ENCODE results near the gene MAGEA6.
"Not testable (repeated sequence)": the region's sequence is repeated elsewhere in the genome, so short reads cannot be mapped to it uniquely, and the experiment has no call there.

MAGEA6 gene

GRCh38 chrX:152769549-152770289 lies at the start of gene MAGEA6:
Gene MAGEA6 (minus strand): TSS chrX:152769689. CDS start chrX:152767650, 2,039 bp downstream.
- not testable (repeated sequence) for DNase-seq (ENCODE audit: low read depth); H3K4me3 ChIP-seq (ENCODE audit: control insufficient read depth, low read depth, low read length)

GRCh38 chrX:152819266-152819665 lies 49.8 kb upstream of the MAGEA6 start:
- TF ChIP-seq CTCF (conservative IDR thresholded peaks at IDR 0.05; ENCODE audit: control insufficient read depth, insufficient read depth, low read depth, low read length): no peak
- peak; percentile 17 for DNase-seq (ENCODE audit: low read depth)

GRCh38 chrX:152818356-152818755 lies 48.9 kb upstream of the MAGEA6 start:
- DNase-seq (ENCODE audit: low read depth): no peak
- H3K4me3 ChIP-seq (ENCODE audit: control insufficient read depth, low read depth, low read length): no peak overlapping the region
- no peak for TF ChIP-seq CTCF (conservative IDR thresholded peaks at IDR 0.05; ENCODE audit: control insufficient read depth, insufficient read depth, low read depth, low read length)

More at GRCh38 chrX:152819266-152819665, 49.8 kb upstream of the MAGEA6 start:
- H3K4me3 ChIP-seq (ENCODE audit: control insufficient read depth, low read depth, low read length): no peak overlapping the region

- peak; percentile 53 for DNase-seq (ENCODE audit: low read depth)
- TF ChIP-seq CTCF (conservative IDR thresholded peaks at IDR 0.05; ENCODE audit: control insufficient read depth, insufficient read depth, low read depth, low read length): peak; percentile 61
- H3K4me3 ChIP-seq (ENCODE audit: control insufficient read depth, low read depth, low read length): no peak overlapping the region
Observed at GRCh38 chrX:152817078-152817764, 47.7 kb upstream of the MAGEA6 start.

GRCh38 chrX:152814048-152814447 lies 44.6 kb upstream of the MAGEA6 start:
- DNase-seq (ENCODE audit: low read depth): no peak
- no peak for TF ChIP-seq CTCF (conservative IDR thresholded peaks at IDR 0.05; ENCODE audit: control insufficient read depth, insufficient read depth, low read depth, low read length)
- H3K4me3 ChIP-seq (ENCODE audit: control insufficient read depth, low read depth, low read length): no peak overlapping the region

GRCh38 chrX:152813206-152813605 lies 43.7 kb upstream of the MAGEA6 start:
- no peak for DNase-seq (ENCODE audit: low read depth)
- TF ChIP-seq CTCF (conservative IDR thresholded peaks at IDR 0.05; ENCODE audit: control insufficient read depth, insufficient read depth, low read depth, low read length): no peak

GRCh38 chrX:152810403-152810802 lies 40.9 kb upstream of the MAGEA6 start:
- H3K4me3 ChIP-seq (ENCODE audit: control insufficient read depth, low read depth, low read length): no peak overlapping the region
- no peak for DNase-seq (ENCODE audit: low read depth)
- no peak for TF ChIP-seq CTCF (conservative IDR thresholded peaks at IDR 0.05; ENCODE audit: control insufficient read depth, insufficient read depth, low read depth, low read length)

More at GRCh38 chrX:152813206-152813605, 43.7 kb upstream of the MAGEA6 start:
- no peak overlapping the region for H3K4me3 ChIP-seq (ENCODE audit: control insufficient read depth, low read depth, low read length)

All from fibroblast of mammary gland (primary cell).